ENCODE data around the gene PCDHGC5. TPM values are rescaled to one million over a fixed set of nuclear protein-coding genes. Genes with fewer than 3 reads are reported as not detected.
A peak's percentile ranks its signal among the peaks of the same experiment; 100 is the strongest.

PCDHGC5 gene
- total RNA-seq, 1 donor from 2014 or later = 2.1 TPM

- Histone ChIP-seq H3K4me3 (ENCODE audit: low read length in 3 of 3) (peak overlapping the region; percentile 91 to 96 (median 96)), H3K36me3 (ENCODE audit: control insufficient read depth in 3 of 3, insufficient read depth in 3 of 3, low read length in 3 of 3) (no peaks in the 10 kb centered on the region), H3K27ac (ENCODE audit: low read depth, low read length) (no peak overlapping the region), H3K9me3 (ENCODE audit: control insufficient read depth in 3 of 3, low read length in 3 of 3) (no peaks in the 10 kb centered on the region), H3K4me1 (ENCODE audit: control insufficient read depth in 3 of 3, insufficient read depth in 3 of 3, low read length in 3 of 3) (peaks cover 41 to 46% (median 45%) of the 10 kb centered on the region in 3 donors), H3K9ac (ENCODE audit: low read depth in 1 of 3, low read length in 3 of 3) (peak overlapping the region; percentile 34 to 84 (median 57)), H3K27me3 (ENCODE audit: control insufficient read depth in 3 of 3, insufficient read depth in 3 of 3, low read length in 3 of 3) (no peaks in the 10 kb centered on the region)
Measured at GRCh38 chr5:141477815-141478214, 11.1 kb upstream of the PCDHGC5 start.

- Histone ChIP-seq H3K36me3 (ENCODE audit: control insufficient read depth in 3 of 3, insufficient read depth in 3 of 3, low read length in 3 of 3) (no peaks in the 10 kb centered on the region), H3K27ac (ENCODE audit: low read depth, low read length) (no peak overlapping the region), H3K9me3 (ENCODE audit: control insufficient read depth in 3 of 3, low read length in 3 of 3) (no peaks in the 10 kb centered on the region), H3K4me1 (ENCODE audit: control insufficient read depth in 3 of 3, insufficient read depth in 3 of 3, low read length in 3 of 3) (peaks cover 41 to 49% (median 46%) of the 10 kb centered on the region in 3 donors), H3K27me3 (ENCODE audit: control insufficient read depth in 3 of 3, insufficient read depth in 3 of 3, low read length in 3 of 3) (no peaks in the 10 kb centered on the region), H3K4me3 (ENCODE audit: low read length in 3 of 3) (peak overlapping the region; percentile 46 to 96 (median 91)), H3K9ac (ENCODE audit: low read depth in 1 of 3, low read length in 3 of 3) (peak overlapping the region in 2 of 3 donors; percentile 57 to 84)
Measured at GRCh38 chr5:141478321-141478945, 10.4 kb upstream of the PCDHGC5 start.

DNA sequence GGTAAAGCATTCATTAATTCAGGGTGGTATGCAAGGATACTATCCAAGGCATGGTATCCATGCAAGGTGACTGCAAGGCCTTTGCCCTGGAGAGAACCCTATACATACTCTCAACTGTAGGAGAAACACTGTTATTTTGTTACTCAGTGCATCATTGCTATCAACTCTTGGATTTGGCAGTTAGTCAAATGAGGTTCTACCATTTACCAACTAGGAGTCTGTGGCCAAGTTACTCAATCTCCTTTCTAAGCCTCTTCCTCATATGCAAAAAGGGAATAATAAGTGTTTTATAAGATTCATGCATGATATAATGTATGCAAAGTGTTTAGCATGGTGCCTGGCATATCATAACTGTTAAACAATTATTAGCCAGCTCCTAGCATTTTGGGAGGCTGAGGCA lies 9.1 kb upstream of the PCDHGC5 start:
- no peaks in the 10 kb centered on the region for H3K36me3 ChIP-seq (ENCODE audit: control insufficient read depth in 3 of 3, insufficient read depth in 3 of 3, low read length in 3 of 3)
- H3K9me3 ChIP-seq (ENCODE audit: control insufficient read depth in 3 of 3, low read length in 3 of 3) = no peaks in the 10 kb centered on the region
- H3K9ac ChIP-seq (ENCODE audit: low read depth in 1 of 3, low read length in 3 of 3) = no peak overlapping the region
- H3K27me3 ChIP-seq (ENCODE audit: control insufficient read depth in 3 of 3, insufficient read depth in 3 of 3, low read length in 3 of 3) = no peaks in the 10 kb centered on the region
- H3K27ac ChIP-seq (ENCODE audit: low read depth, low read length) = no peak overlapping the region
- H3K4me3 ChIP-seq (ENCODE audit: low read length in 3 of 3) = peak overlapping the region in 2 of 3 donors; percentile 27 to 61
- peaks cover 53 to 58% (median 55%) of the 10 kb centered on the region in 3 donors for H3K4me1 ChIP-seq (ENCODE audit: control insufficient read depth in 3 of 3, insufficient read depth in 3 of 3, low read length in 3 of 3)

GRCh38 chr5:141483902-141484301 lies 5.0 kb upstream of the PCDHGC5 start:
- Histone ChIP-seq H3K27ac (ENCODE audit: low read depth, low read length) (no peak overlapping the region), H3K27me3 (ENCODE audit: control insufficient read depth in 3 of 3, insufficient read depth in 3 of 3, low read length in 3 of 3) (peaks cover 0 to 4% (median 0%) of the 10 kb centered on the region in 3 donors), H3K4me1 (ENCODE audit: control insufficient read depth in 3 of 3, insufficient read depth in 3 of 3, low read length in 3 of 3) (peaks cover 42 to 48% (median 46%) of the 10 kb centered on the region in 3 donors), H3K9ac (ENCODE audit: low read depth in 1 of 3, low read length in 3 of 3) (peak overlapping the region in 1 of 3 donors; percentile 25), H3K4me3 (ENCODE audit: low read length in 3 of 3) (peak overlapping the region in 1 of 3 donors; percentile 10), H3K9me3 (ENCODE audit: control insufficient read depth in 3 of 3, low read length in 3 of 3) (no peaks in the 10 kb centered on the region), H3K36me3 (ENCODE audit: control insufficient read depth in 3 of 3, insufficient read depth in 3 of 3, low read length in 3 of 3) (peaks cover 3 to 9% (median 6%) of the 10 kb centered on the region in 3 donors)

- H3K27me3 ChIP-seq (ENCODE audit: control insufficient read depth in 3 of 3, insufficient read depth in 3 of 3, low read length in 3 of 3) = peaks cover 0 to 4% (median 0%) of the 10 kb centered on the region in 3 donors
- peaks cover 40 to 46% (median 44%) of the 10 kb centered on the region in 3 donors for H3K4me1 ChIP-seq (ENCODE audit: control insufficient read depth in 3 of 3, insufficient read depth in 3 of 3, low read length in 3 of 3)
- peak overlapping the region in 2 of 3 donors; percentile 25 to 32 for H3K9ac ChIP-seq (ENCODE audit: low read depth in 1 of 3, low read length in 3 of 3)
- no peaks in the 10 kb centered on the region for H3K9me3 ChIP-seq (ENCODE audit: control insufficient read depth in 3 of 3, low read length in 3 of 3)
- H3K36me3 ChIP-seq (ENCODE audit: control insufficient read depth in 3 of 3, insufficient read depth in 3 of 3, low read length in 3 of 3) = peaks cover 3 to 9% (median 6%) of the 10 kb centered on the region in 3 donors
- H3K27ac ChIP-seq (ENCODE audit: low read depth, low read length) = no peak overlapping the region
- H3K4me3 ChIP-seq (ENCODE audit: low read length in 3 of 3) = peak overlapping the region; percentile 25 to 65 (median 54)
Measured at GRCh38 chr5:141484310-141484640, 4.6 kb upstream of the PCDHGC5 start.

- H3K27ac ChIP-seq (ENCODE audit: low read depth, low read length) = no peak within 1 kb of the TSS
Measured at GRCh38 chr5:141484641-141485311, 4.1 kb upstream of the PCDHGC5 start, which contains the start of gene PCDHGC4. PCDHGC4 (plus strand) TSS chr5:141485030; CDS start chr5:141485174, 144 bp downstream.

GRCh38 chr5:141485321-141486055 lies 3.4 kb upstream of the PCDHGC5 start:
- H3K27me3 ChIP-seq (ENCODE audit: control insufficient read depth in 3 of 3, insufficient read depth in 3 of 3, low read length in 3 of 3) = peaks cover 0 to 4% (median 0%) of the 10 kb centered on the region in 3 donors
- peak overlapping the region; percentile 25 to 65 (median 34) for H3K4me3 ChIP-seq (ENCODE audit: low read length in 3 of 3)
- H3K4me1 ChIP-seq (ENCODE audit: control insufficient read depth in 3 of 3, insufficient read depth in 3 of 3, low read length in 3 of 3) = peaks cover 28 to 39% (median 35%) of the 10 kb centered on the region in 3 donors
- no peaks in the 10 kb centered on the region for H3K9me3 ChIP-seq (ENCODE audit: control insufficient read depth in 3 of 3, low read length in 3 of 3)
- H3K36me3 ChIP-seq (ENCODE audit: control insufficient read depth in 3 of 3, insufficient read depth in 3 of 3, low read length in 3 of 3) = peaks cover 9 to 12% (median 10%) of the 10 kb centered on the region in 3 donors
- H3K27ac ChIP-seq (ENCODE audit: low read depth, low read length) = no peak overlapping the region
- peak overlapping the region in 2 of 3 donors; percentile 32 to 60 for H3K9ac ChIP-seq (ENCODE audit: low read depth in 1 of 3, low read length in 3 of 3)

More at GRCh38 chr5:141484641-141485311, 4.1 kb upstream of the PCDHGC5 start, which contains the start of gene PCDHGC4:
- Histone ChIP-seq H3K9me3 (ENCODE audit: control insufficient read depth in 3 of 3, low read length in 3 of 3) (no peaks in the 10 kb centered on the region), H3K27me3 (ENCODE audit: control insufficient read depth in 3 of 3, insufficient read depth in 3 of 3, low read length in 3 of 3) (peaks cover 0 to 4% (median 0%) of the 10 kb centered on the region in 3 donors), H3K9ac (ENCODE audit: low read depth in 1 of 3, low read length in 3 of 3) (peak within 1 kb of the TSS in 2 of 3 donors; percentile 32 to 60), H3K4me1 (ENCODE audit: control insufficient read depth in 3 of 3, insufficient read depth in 3 of 3, low read length in 3 of 3) (peaks cover 35 to 41% (median 39%) of the 10 kb centered on the region in 3 donors), H3K4me3 (ENCODE audit: low read length in 3 of 3) (peak within 1 kb of the TSS; percentile 25 to 65 (median 54)), H3K36me3 (ENCODE audit: control insufficient read depth in 3 of 3, insufficient read depth in 3 of 3, low read length in 3 of 3) (peaks cover 6 to 9% (median 8%) of the 10 kb centered on the region in 3 donors)

- Histone ChIP-seq H3K27me3 (ENCODE audit: control insufficient read depth in 3 of 3, insufficient read depth in 3 of 3, low read length in 3 of 3) (peaks cover 0 to 4% (median 2%) of the 10 kb centered on the region in 3 donors), H3K9ac (ENCODE audit: low read depth in 1 of 3, low read length in 3 of 3) (no peak overlapping the region), H3K4me1 (ENCODE audit: control insufficient read depth in 3 of 3, insufficient read depth in 3 of 3, low read length in 3 of 3) (peaks cover 23 to 39% (median 35%) of the 10 kb centered on the region in 3 donors), H3K9me3 (ENCODE audit: control insufficient read depth in 3 of 3, low read length in 3 of 3) (no peaks in the 10 kb centered on the region), H3K27ac (ENCODE audit: low read depth, low read length) (no peak overlapping the region), H3K4me3 (ENCODE audit: low read length in 3 of 3) (no peak overlapping the region), H3K36me3 (ENCODE audit: control insufficient read depth in 3 of 3, insufficient read depth in 3 of 3, low read length in 3 of 3) (peaks cover 9 to 13% (median 12%) of the 10 kb centered on the region in 3 donors)
Measured at GRCh38 chr5:141486091-141486490, 2.8 kb upstream of the PCDHGC5 start.

- H3K27me3 ChIP-seq (ENCODE audit: control insufficient read depth in 3 of 3, insufficient read depth in 3 of 3, low read length in 3 of 3) = peaks cover 0 to 4% (median 2%) of the 10 kb centered on the region in 3 donors
- H3K4me1 ChIP-seq (ENCODE audit: control insufficient read depth in 3 of 3, insufficient read depth in 3 of 3, low read length in 3 of 3) = peaks cover 23 to 38% (median 35%) of the 10 kb centered on the region in 3 donors
- H3K36me3 ChIP-seq (ENCODE audit: control insufficient read depth in 3 of 3, insufficient read depth in 3 of 3, low read length in 3 of 3) = peaks cover 9 to 17% (median 13%) of the 10 kb centered on the region in 3 donors
Measured at GRCh38 chr5:141487131-141487530, 1.8 kb upstream of the PCDHGC5 start.

More at GRCh38 chr5:141487131-141487530, 1.8 kb upstream of the PCDHGC5 start:
- H3K9me3 ChIP-seq (ENCODE audit: control insufficient read depth in 3 of 3, low read length in 3 of 3) = no peaks in the 10 kb centered on the region
- no peak overlapping the region for H3K9ac ChIP-seq (ENCODE audit: low read depth in 1 of 3, low read length in 3 of 3)
- no peak overlapping the region for H3K27ac ChIP-seq (ENCODE audit: low read depth, low read length)
- H3K4me3 ChIP-seq (ENCODE audit: low read length in 3 of 3) = no peak overlapping the region
